Esophagus muscularis mucosa (tissue), 4 donors: Measurements from ENCODE around the gene SMC2. TPM values are rescaled to one million over a fixed set of nuclear protein-coding genes. Genes with fewer than 3 reads are reported as not detected.
A peak's percentile ranks its signal among the peaks of the same experiment; 100 is the strongest.

Experiments used
- DNase-seq: peaks from one replicate; pipeline ENCODE4 v3.0.0-alpha.2; 2017; ENCODE audit errors: extremely low spot score
- H3K27ac ChIP-seq, 4 donors: fragments of 200-600 bp; sonication (generic); replicated peaks in 1 of 4; 1 replicate in 3 of 4; 2 replicates in 1 of 4; pipeline ENCODE4 v1.5.1; 2016 to 2019; ENCODE audit warnings: mild to moderate bottlenecking in 1 of 4
- H3K27me3 ChIP-seq, 4 donors: fragments of 200-600 bp; sonication (generic); one replicate each; pipeline versions ENCODE4 v1.5.1 to v1.6.0; 2016 to 2019
- H3K36me3 ChIP-seq, 4 donors: fragments of 200-600 bp; sonication (generic); one replicate each; pipeline ENCODE4 v1.5.1; 2016 to 2019
- H3K4me1 ChIP-seq, 4 donors: fragments of 200-600 bp; sonication (generic); one replicate each; pipeline ENCODE4 v1.5.1; 2016 to 2019
- H3K4me3 ChIP-seq, 4 donors: fragments of 200-600 bp; sonication (generic); 1 replicate in 2 of 4; 2 replicates in 2 of 4; pipeline ENCODE4 v1.5.1; 2016 to 2019; ENCODE audit warnings: mild to moderate bottlenecking in 4 of 4, moderate library complexity in 1 of 4
- H3K9me3 ChIP-seq, 4 donors: fragments of 200-600 bp; sonication (generic); 1 replicate in 3 of 4; 2 replicates in 1 of 4; pipeline ENCODE4 v1.5.1; 2016 to 2019
- EP300 ChIP-seq: sonication (generic); formaldehyde crosslinking; IDR thresholded peaks from one replicate; pipeline ENCODE4 v1.6.1; 2017; ENCODE audit warnings: antibody characterized with exemption
- POLR2A ChIP-seq: fragments of 450-650 bp; IDR thresholded peaks from one replicate; pipeline ENCODE4 v1.6.1; 2017; ENCODE audit warnings: antibody characterized with exemption, moderate library complexity, mild to moderate bottlenecking, low read depth
- POLR2AphosphoS5 ChIP-seq, 2 donors: sonication (generic); formaldehyde crosslinking; IDR thresholded peaks; one replicate each; pipeline ENCODE4 v1.6.1; 2017; ENCODE audit warnings: antibody characterized with exemption in 2 of 2
- WGBS: methylation state at CpG from one replicate; pipeline ENCODE4 v1.1.5; 2018; 5-methylcytosine and 5-hydroxymethylcytosine counted together
- intact Hi-C: fragments of 100-400 bp; cut with DNase I; formaldehyde crosslinking; loops from one replicate; pipeline ENCODE4 v1.15.1; 2023
- total RNA-seq, 4 donors: library from RNA; depleted of rRNA; stranded (reverse); fragments of >200 nt; gene quantifications; one replicate each; pipeline versions ENCODE4 v1.1.0 to v1.2.1, GENCODE V29; 2016
- TF ChIP-seq, protein P1 (sequence below), 3 experiments: fragments of 200-600 bp in 2 of 3; fragments of 450-650 bp in 1 of 3; sonication (generic) in 2 of 3; IDR thresholded peaks; one replicate each; pipeline ENCODE4 v1.5.1; 2017 to 2019; ENCODE audit warnings: antibody characterized with exemption in 3 of 3, mild to moderate bottlenecking in 2 of 3, moderate library complexity in 1 of 3

The SMC2 gene
- total RNA-seq, 4 donors from 2014 or later = 9.8 to 11.5 (median 10.1) TPM

- no peak for DNase-seq
- WGBS = 89% methylated on average over 3 of the region's 3 CpGs
- Histone ChIP-seq H3K9me3 (no peaks in the 10 kb centered on the region), H3K27me3 (no peaks in the 10 kb centered on the region), H3K4me3 (no peak overlapping the region), H3K36me3 (peaks cover 0 to 27% (median 4%) of the 10 kb centered on the region in 4 donors), H3K4me1 (no peaks in the 10 kb centered on the region), H3K27ac (no peak overlapping the region)
- intact Hi-C loops = no loop called here
- TF ChIP-seq POLR2AphosphoS5 (IDR thresholded peaks at IDR 0.05) (no peak), EP300 (no peak), POLR2A (no peak)
- TF ChIP-seq, protein P1, sequence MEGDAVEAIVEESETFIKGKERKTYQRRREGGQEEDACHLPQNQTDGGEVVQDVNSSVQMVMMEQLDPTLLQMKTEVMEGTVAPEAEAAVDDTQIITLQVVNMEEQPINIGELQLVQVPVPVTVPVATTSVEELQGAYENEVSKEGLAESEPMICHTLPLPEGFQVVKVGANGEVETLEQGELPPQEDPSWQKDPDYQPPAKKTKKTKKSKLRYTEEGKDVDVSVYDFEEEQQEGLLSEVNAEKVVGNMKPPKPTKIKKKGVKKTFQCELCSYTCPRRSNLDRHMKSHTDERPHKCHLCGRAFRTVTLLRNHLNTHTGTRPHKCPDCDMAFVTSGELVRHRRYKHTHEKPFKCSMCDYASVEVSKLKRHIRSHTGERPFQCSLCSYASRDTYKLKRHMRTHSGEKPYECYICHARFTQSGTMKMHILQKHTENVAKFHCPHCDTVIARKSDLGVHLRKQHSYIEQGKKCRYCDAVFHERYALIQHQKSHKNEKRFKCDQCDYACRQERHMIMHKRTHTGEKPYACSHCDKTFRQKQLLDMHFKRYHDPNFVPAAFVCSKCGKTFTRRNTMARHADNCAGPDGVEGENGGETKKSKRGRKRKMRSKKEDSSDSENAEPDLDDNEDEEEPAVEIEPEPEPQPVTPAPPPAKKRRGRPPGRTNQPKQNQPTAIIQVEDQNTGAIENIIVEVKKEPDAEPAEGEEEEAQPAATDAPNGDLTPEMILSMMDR (IDR thresholded peaks at IDR 0.05) = no peak
Measured at GRCh38 chr9:104142799-104143549, 48.9 kb downstream of the SMC2 start.

DNA sequence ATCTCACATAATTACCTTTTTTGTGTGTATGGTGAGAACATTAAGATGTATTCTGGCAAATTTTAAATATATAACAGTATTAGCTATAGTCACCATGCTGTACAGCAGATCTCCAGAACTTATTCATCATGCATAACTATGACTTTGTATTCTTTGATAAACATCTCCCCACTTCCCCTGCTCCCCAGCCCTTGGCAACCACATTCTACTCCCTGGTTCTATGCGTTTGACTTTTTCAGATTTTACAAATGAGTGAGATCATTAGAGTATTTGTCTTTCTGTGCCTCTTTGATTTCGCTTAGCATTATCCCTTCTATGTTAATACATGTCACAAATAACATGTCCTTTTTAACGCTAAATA lies 49.4 kb downstream of the SMC2 start:
- no peak for DNase-seq
- Histone ChIP-seq H3K27ac (no peak overlapping the region), H3K4me1 (no peaks in the 10 kb centered on the region), H3K36me3 (peaks cover 0 to 27% (median 2%) of the 10 kb centered on the region in 4 donors), H3K9me3 (no peaks in the 10 kb centered on the region), H3K27me3 (no peaks in the 10 kb centered on the region), H3K4me3 (no peak overlapping the region)
- 89% methylated on average over 3 of the region's 3 CpGs for WGBS
- TF ChIP-seq, protein P1 (IDR thresholded peaks at IDR 0.05) = no peak
- TF ChIP-seq POLR2A (no peak), POLR2AphosphoS5 (IDR thresholded peaks at IDR 0.05) (no peak), EP300 (no peak)
- intact Hi-C loops = no loop called here

- no peak overlapping the region for H3K27ac ChIP-seq
- no peak for TF ChIP-seq POLR2A
- no peak for TF ChIP-seq EP300
Measured at GRCh38 chr9:104144336-104144735, 50.2 kb downstream of the SMC2 start.

GRCh38 chr9:104173067-104173466 lies 79.0 kb downstream of the SMC2 start:
- Histone ChIP-seq H3K9me3 (no peaks in the 10 kb centered on the region), H3K4me3 (no peak overlapping the region), H3K4me1 (no peaks in the 10 kb centered on the region), H3K36me3 (no peaks in the 10 kb centered on the region), H3K27ac (no peak overlapping the region), H3K27me3 (no peaks in the 10 kb centered on the region)
- DNase-seq = no peak
- WGBS = 77% methylated on average over 1 of the region's 1 CpG
- TF ChIP-seq, protein P1 (IDR thresholded peaks at IDR 0.05) = no peak
- no peak for TF ChIP-seq POLR2A
- TF ChIP-seq EP300 = no peak
- TF ChIP-seq POLR2AphosphoS5 (IDR thresholded peaks at IDR 0.05) = no peak
- intact Hi-C loops = no loop called here

More at GRCh38 chr9:104144336-104144735, 50.2 kb downstream of the SMC2 start:
- DNase-seq = no peak
- Histone ChIP-seq H3K4me3 (no peak overlapping the region), H3K9me3 (no peaks in the 10 kb centered on the region), H3K4me1 (no peaks in the 10 kb centered on the region), H3K27me3 (no peaks in the 10 kb centered on the region), H3K36me3 (peaks cover 0 to 23% (median 0%) of the 10 kb centered on the region in 4 donors)
- 100% methylated on average over 1 of the region's 1 CpG for WGBS
- intact Hi-C loops = no loop called here

DNA sequence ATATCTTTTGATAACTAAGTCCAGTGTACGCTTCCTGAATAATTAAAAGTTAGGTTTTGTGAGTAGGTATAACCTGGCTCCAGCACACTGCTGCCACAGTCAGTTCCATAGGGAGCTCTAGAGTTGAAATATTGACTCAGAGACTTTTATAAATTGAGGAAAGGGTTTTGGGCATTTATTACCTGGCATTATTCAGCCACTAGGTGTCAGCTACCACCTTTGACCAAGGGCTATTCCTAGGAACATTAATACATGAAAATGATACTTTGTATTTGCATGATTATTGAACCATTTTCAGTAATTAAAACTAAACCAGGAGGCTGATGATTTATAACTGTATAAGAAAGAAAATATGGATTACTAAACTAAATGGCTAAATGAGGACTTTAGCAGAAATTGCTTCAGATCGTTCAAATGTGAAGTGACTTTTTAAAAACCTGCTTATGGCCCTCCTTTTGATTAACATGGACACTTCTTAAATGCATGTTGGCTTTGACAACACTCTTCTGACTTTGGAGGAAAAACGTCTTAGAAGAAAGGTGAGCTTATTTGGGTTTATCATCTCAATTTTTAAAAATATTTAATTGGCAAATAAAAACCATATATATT lies 83.0 kb downstream of the SMC2 start:
- no peaks in the 10 kb centered on the region for H3K27me3 ChIP-seq
- intact Hi-C loops = no loop called here
- no peak for DNase-seq
- no peak overlapping the region for H3K4me3 ChIP-seq
- H3K36me3 ChIP-seq = no peaks in the 10 kb centered on the region
- H3K9me3 ChIP-seq = no peaks in the 10 kb centered on the region
- no peak for TF ChIP-seq EP300
- TF ChIP-seq, protein P1 (IDR thresholded peaks at IDR 0.05) = peak in 2 of 3 experiments; percentile 9 to 28
- H3K4me1 ChIP-seq = no peaks in the 10 kb centered on the region
- H3K27ac ChIP-seq = no peak overlapping the region
- WGBS = 61% methylated on average over 3 of the region's 3 CpGs
